ENCODE measurements around the gene HDAC11.

DNA sequence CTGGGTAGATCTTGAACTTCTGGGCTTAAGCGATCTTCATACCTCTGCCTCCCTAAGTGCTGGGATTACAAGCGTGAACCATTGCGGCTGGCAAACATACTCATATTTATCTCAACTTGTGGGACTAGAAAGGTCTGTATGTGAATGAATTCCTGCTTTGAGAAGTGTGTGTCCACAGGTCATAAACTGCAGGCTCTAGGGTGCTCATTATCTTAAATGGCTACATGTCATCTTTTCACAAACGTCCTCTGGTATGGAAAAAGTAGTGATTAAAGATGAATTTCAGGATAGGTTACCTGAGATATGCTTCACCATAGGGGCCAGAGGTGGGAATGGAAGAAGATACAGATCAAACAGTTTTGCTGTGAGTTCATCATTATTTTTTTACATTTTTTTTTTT lies 7.8 kb upstream of the HDAC11 start:
- TF ChIP-seq, protein P1, sequence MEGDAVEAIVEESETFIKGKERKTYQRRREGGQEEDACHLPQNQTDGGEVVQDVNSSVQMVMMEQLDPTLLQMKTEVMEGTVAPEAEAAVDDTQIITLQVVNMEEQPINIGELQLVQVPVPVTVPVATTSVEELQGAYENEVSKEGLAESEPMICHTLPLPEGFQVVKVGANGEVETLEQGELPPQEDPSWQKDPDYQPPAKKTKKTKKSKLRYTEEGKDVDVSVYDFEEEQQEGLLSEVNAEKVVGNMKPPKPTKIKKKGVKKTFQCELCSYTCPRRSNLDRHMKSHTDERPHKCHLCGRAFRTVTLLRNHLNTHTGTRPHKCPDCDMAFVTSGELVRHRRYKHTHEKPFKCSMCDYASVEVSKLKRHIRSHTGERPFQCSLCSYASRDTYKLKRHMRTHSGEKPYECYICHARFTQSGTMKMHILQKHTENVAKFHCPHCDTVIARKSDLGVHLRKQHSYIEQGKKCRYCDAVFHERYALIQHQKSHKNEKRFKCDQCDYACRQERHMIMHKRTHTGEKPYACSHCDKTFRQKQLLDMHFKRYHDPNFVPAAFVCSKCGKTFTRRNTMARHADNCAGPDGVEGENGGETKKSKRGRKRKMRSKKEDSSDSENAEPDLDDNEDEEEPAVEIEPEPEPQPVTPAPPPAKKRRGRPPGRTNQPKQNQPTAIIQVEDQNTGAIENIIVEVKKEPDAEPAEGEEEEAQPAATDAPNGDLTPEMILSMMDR (conservative IDR thresholded peaks at IDR 0.05; ENCODE audit: low read length) = no peak
- TF ChIP-seq EZH2phosphoT487 (IDR thresholded peaks at IDR 0.05; ENCODE audit: borderline replicate concordance, low read depth, low read length) = no peak

Measured in OCI-LY7 (cell line).